Measurements from ENCODE around the gene R3HCC1L.

DNA sequence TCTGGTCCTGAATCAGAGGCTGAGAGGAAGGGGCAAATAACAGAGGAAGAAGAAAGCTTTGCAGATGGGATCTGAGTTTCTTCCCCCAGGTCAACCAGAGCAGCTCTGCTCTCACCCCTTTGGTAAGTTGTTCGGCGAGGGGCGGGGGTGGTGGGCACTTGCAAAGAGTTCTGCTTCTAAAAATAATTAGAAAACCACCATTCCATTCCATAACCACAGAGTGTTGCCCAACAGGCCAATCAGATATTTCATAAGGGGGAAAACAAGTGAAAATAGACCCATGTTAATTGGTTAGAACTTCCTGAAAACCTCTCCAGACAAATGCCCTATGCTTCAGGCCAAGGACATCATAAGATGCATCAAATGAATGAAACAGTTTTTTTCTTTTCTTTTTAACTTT lies 43.6 kb upstream of the R3HCC1L start:
- TF ChIP-seq CTCF (IDR thresholded peaks at IDR 0.05) (no peak), POLR2A (IDR thresholded peaks at IDR 0.05) (no peak)

Data from Peyer's patch (tissue), 4 donors.